Measurements from ENCODE around the gene IGFL2.

The IGFL2 gene

GRCh38 chr19:46197314-46198070 is 49.5 kb downstream of the IGFL2 start:
- Histone ChIP-seq H3K27me3 (ENCODE audit: insufficient read depth, insufficient read length) (no peaks in the 10 kb centered on the region), H3K9ac (ENCODE audit: insufficient read length, low read depth) (no peak overlapping the region), H3K4me3 (ENCODE audit: insufficient read length, low read depth) (no peak overlapping the region), H3K36me3 (ENCODE audit: insufficient read depth, insufficient read length, low read length) (no peaks in the 10 kb centered on the region), H3K4me1 (ENCODE audit: insufficient read depth, insufficient read length) (no peaks in the 10 kb centered on the region), H3K9me3 (ENCODE audit: insufficient read depth, low read length) (0 out of 2 replicates have a peak, but pooled peaks cover 2% of the 10 kb centered on the region)
- DNase-seq (ENCODE audit: low read depth, low spot score): no peak
- no peak for TF ChIP-seq ZNF274 (IDR thresholded peaks at IDR 0.05; ENCODE audit: low read depth, low read length)
- no peak for TF ChIP-seq SUZ12 (IDR thresholded peaks at IDR 0.05; ENCODE audit: extremely low read depth, insufficient read depth, insufficient read length)
- TF ChIP-seq YY1 (IDR thresholded peaks at IDR 0.05; ENCODE audit: insufficient read depth, insufficient read length): no peak

- TF ChIP-seq ZNF274 (IDR thresholded peaks at IDR 0.05; ENCODE audit: low read depth, low read length): no peak
- TF ChIP-seq SUZ12 (IDR thresholded peaks at IDR 0.05; ENCODE audit: extremely low read depth, insufficient read depth, insufficient read length): no peak
- TF ChIP-seq YY1 (IDR thresholded peaks at IDR 0.05; ENCODE audit: insufficient read depth, insufficient read length): no peak
- no peak overlapping the region for H3K4me3 ChIP-seq (ENCODE audit: insufficient read length, low read depth)
- H3K9me3 ChIP-seq (ENCODE audit: insufficient read depth, low read length): peaks cover 12% of the 10 kb centered on the region; the same call in 1 of the 2 replicates
- DNase-seq (ENCODE audit: low read depth, low spot score): no peak
- H3K4me1 ChIP-seq (ENCODE audit: insufficient read depth, insufficient read length): no peaks in the 10 kb centered on the region
- H3K27me3 ChIP-seq (ENCODE audit: insufficient read depth, insufficient read length): no peaks in the 10 kb centered on the region
- no peak overlapping the region for H3K9ac ChIP-seq (ENCODE audit: insufficient read length, low read depth)
- H3K36me3 ChIP-seq (ENCODE audit: insufficient read depth, insufficient read length, low read length): no peaks in the 10 kb centered on the region
Measured at GRCh38 chr19:46198756-46199155, 50.7 kb downstream of the IGFL2 start.

GRCh38 chr19:46201454-46202310 is 53.6 kb downstream of the IGFL2 start:
- no peak for DNase-seq (ENCODE audit: low read depth, low spot score)
- no peak for TF ChIP-seq ZNF274 (IDR thresholded peaks at IDR 0.05; ENCODE audit: low read depth, low read length)
- no peak for TF ChIP-seq YY1 (IDR thresholded peaks at IDR 0.05; ENCODE audit: insufficient read depth, insufficient read length)
- TF ChIP-seq SUZ12 (IDR thresholded peaks at IDR 0.05; ENCODE audit: extremely low read depth, insufficient read depth, insufficient read length): no peak
- no peaks in the 10 kb centered on the region for H3K4me1 ChIP-seq (ENCODE audit: insufficient read depth, insufficient read length)

GRCh38 chr19:46202426-46202825 is 54.4 kb downstream of the IGFL2 start:
- no peak for DNase-seq (ENCODE audit: low read depth, low spot score)
- Histone ChIP-seq H3K27me3 (ENCODE audit: insufficient read depth, insufficient read length) (no peaks in the 10 kb centered on the region), H3K9me3 (ENCODE audit: insufficient read depth, low read length) (peaks cover 12% of the 10 kb centered on the region; the same call in 1 of the 2 replicates), H3K9ac (ENCODE audit: insufficient read length, low read depth) (no peak overlapping the region), H3K4me1 (ENCODE audit: insufficient read depth, insufficient read length) (no peaks in the 10 kb centered on the region), H3K4me3 (ENCODE audit: insufficient read length, low read depth) (no peak overlapping the region), H3K36me3 (ENCODE audit: insufficient read depth, insufficient read length, low read length) (no peaks in the 10 kb centered on the region)
- TF ChIP-seq SUZ12 (IDR thresholded peaks at IDR 0.05; ENCODE audit: extremely low read depth, insufficient read depth, insufficient read length): no peak
- TF ChIP-seq YY1 (IDR thresholded peaks at IDR 0.05; ENCODE audit: insufficient read depth, insufficient read length): no peak
- no peak for TF ChIP-seq ZNF274 (IDR thresholded peaks at IDR 0.05; ENCODE audit: low read depth, low read length)

More at GRCh38 chr19:46201454-46202310, 53.6 kb downstream of the IGFL2 start:
- peaks cover 12% of the 10 kb centered on the region; the same call in 1 of the 2 replicates for H3K9me3 ChIP-seq (ENCODE audit: insufficient read depth, low read length)
- H3K9ac ChIP-seq (ENCODE audit: insufficient read length, low read depth): no peak overlapping the region
- H3K27me3 ChIP-seq (ENCODE audit: insufficient read depth, insufficient read length): no peaks in the 10 kb centered on the region
- H3K36me3 ChIP-seq (ENCODE audit: insufficient read depth, insufficient read length, low read length): no peaks in the 10 kb centered on the region
- no peak overlapping the region for H3K4me3 ChIP-seq (ENCODE audit: insufficient read length, low read depth)

GRCh38 chr19:46202872-46203860 is 55.1 kb downstream of the IGFL2 start:
- no peaks in the 10 kb centered on the region for H3K4me1 ChIP-seq (ENCODE audit: insufficient read depth, insufficient read length)
- H3K36me3 ChIP-seq (ENCODE audit: insufficient read depth, insufficient read length, low read length): no peaks in the 10 kb centered on the region
- H3K4me3 ChIP-seq (ENCODE audit: insufficient read length, low read depth): no peak overlapping the region
- no peaks in the 10 kb centered on the region for H3K27me3 ChIP-seq (ENCODE audit: insufficient read depth, insufficient read length)
- no peak for DNase-seq (ENCODE audit: low read depth, low spot score)
- TF ChIP-seq YY1 (IDR thresholded peaks at IDR 0.05; ENCODE audit: insufficient read depth, insufficient read length) (no peak), SUZ12 (IDR thresholded peaks at IDR 0.05; ENCODE audit: extremely low read depth, insufficient read depth, insufficient read length) (no peak), ZNF274 (IDR thresholded peaks at IDR 0.05; ENCODE audit: low read depth, low read length) (no peak)
- H3K9ac ChIP-seq (ENCODE audit: insufficient read length, low read depth): no peak overlapping the region
- H3K9me3 ChIP-seq (ENCODE audit: insufficient read depth, low read length): peaks cover 12% of the 10 kb centered on the region; the same call in 1 of the 2 replicates

GRCh38 chr19:46204008-46204407 is 56.0 kb downstream of the IGFL2 start:
- peaks cover 12% of the 10 kb centered on the region; the same call in 1 of the 2 replicates for H3K9me3 ChIP-seq (ENCODE audit: insufficient read depth, low read length)
- H3K9ac ChIP-seq (ENCODE audit: insufficient read length, low read depth): no peak overlapping the region
- no peak for TF ChIP-seq YY1 (IDR thresholded peaks at IDR 0.05; ENCODE audit: insufficient read depth, insufficient read length)
- TF ChIP-seq SUZ12 (IDR thresholded peaks at IDR 0.05; ENCODE audit: extremely low read depth, insufficient read depth, insufficient read length): no peak
- no peak for TF ChIP-seq ZNF274 (IDR thresholded peaks at IDR 0.05; ENCODE audit: low read depth, low read length)
- DNase-seq (ENCODE audit: low read depth, low spot score): no peak
- no peaks in the 10 kb centered on the region for H3K36me3 ChIP-seq (ENCODE audit: insufficient read depth, insufficient read length, low read length)
- H3K27me3 ChIP-seq (ENCODE audit: insufficient read depth, insufficient read length): no peaks in the 10 kb centered on the region
- H3K4me1 ChIP-seq (ENCODE audit: insufficient read depth, insufficient read length): no peaks in the 10 kb centered on the region
- H3K4me3 ChIP-seq (ENCODE audit: insufficient read length, low read depth): no peak overlapping the region

Data from NT2/D1 (cell line).